NOMO-1 treated with dmso at 0.1 percent for 144 hours (cell line): ENCODE data around the gene ATL2.
"Not testable (repeated sequence)": the region's sequence is repeated elsewhere in the genome, so short reads cannot be mapped to it uniquely, and the experiment has no call there.

ENCODE experiments used
- DNase-seq: peaks from one replicate; lab custom pipeline; 2025; ENCODE audit not compliant: unreplicated experiment; lab: John Stamatoyannopoulos, UW

Gene ATL2

GRCh38 chr2:38377050-38377828, at the start of gene ATL2:
Gene ATL2, minus strand, starts transcription at chr2:38377273. Its CDS starts 13 bp downstream, at chr2:38377260.
- DNase-seq: peak; percentile 98

GRCh38 chr2:38423763-38424162, 46.7 kb upstream of the ATL2 start:
- DNase-seq: no peak

- no peak for DNase-seq
Observed at GRCh38 chr2:38421274-38422056, 44.4 kb upstream of the ATL2 start.

GRCh38 chr2:38419499-38419898, 42.4 kb upstream of the ATL2 start:
- DNase-seq: no peak

- no peak for DNase-seq
Observed at GRCh38 chr2:38418735-38419134, 41.7 kb upstream of the ATL2 start.

GRCh38 chr2:38417745-38418689, 40.9 kb upstream of the ATL2 start:
- no peak for DNase-seq

- DNase-seq: no peak
Observed at GRCh38 chr2:38416296-38417036, 39.4 kb upstream of the ATL2 start.

GRCh38 chr2:38415728-38416291, 38.7 kb upstream of the ATL2 start:
- DNase-seq: no peak

- no peak for DNase-seq
Observed at GRCh38 chr2:38415023-38415422, 38.0 kb upstream of the ATL2 start.

GRCh38 chr2:38412235-38412871, 35.3 kb upstream of the ATL2 start:
- not testable (repeated sequence) for DNase-seq

- no peak for DNase-seq
Observed at GRCh38 chr2:38409156-38410102, 32.4 kb upstream of the ATL2 start.

GRCh38 chr2:38407111-38407682, 30.1 kb upstream of the ATL2 start:
- no peak for DNase-seq

- no peak for DNase-seq
Observed at GRCh38 chr2:38406597-38407110, 29.6 kb upstream of the ATL2 start.

- no peak for DNase-seq
Observed at GRCh38 chr2:38405917-38406596, 29.0 kb upstream of the ATL2 start.

- DNase-seq: no peak
Observed at GRCh38 chr2:38400513-38400912, 23.4 kb upstream of the ATL2 start.

GRCh38 chr2:38398739-38399138, 21.7 kb upstream of the ATL2 start:
- peak; percentile 46 for DNase-seq

- no peak for DNase-seq
Observed at GRCh38 chr2:38394903-38395341, 17.8 kb upstream of the ATL2 start.
